SK-N-SH treated with all-trans-retinoic acid at 6 μM for 48 hours (cell line): ENCODE results near the gene ASB2.
A peak's percentile ranks its signal among the peaks of the same experiment; 100 is the strongest.

Source experiments
- ARNTL ChIP-seq: fragments of 450-650 bp; formaldehyde crosslinking; IDR thresholded peaks from 2 replicates; pipeline ENCODE4 v1.5.0; 2020; ENCODE audit warnings: low read depth, mild to moderate bottlenecking, moderate library complexity, borderline replicate concordance
- CSDC2 ChIP-seq: fragments of 250-450 bp; sonication (Bioruptor Pico); IDR thresholded peaks from 2 replicates; pipeline ENCODE4 v1.5.0; 2020; ENCODE audit warnings: mild to moderate bottlenecking, moderate library complexity
- CSRNP3 ChIP-seq: fragments of 250-450 bp; sonication (Bioruptor Pico); IDR thresholded peaks from 2 replicates; pipeline ENCODE4 v1.5.1; 2021; ENCODE audit warnings: mild to moderate bottlenecking, moderate library complexity
- PATZ1 ChIP-seq: fragments of 250-450 bp; sonication (Bioruptor Pico); IDR thresholded peaks from 2 replicates; pipeline ENCODE4 v1.8.0; 2020; ENCODE audit warnings: mild to moderate bottlenecking, moderate library complexity, borderline replicate concordance
- PPARA ChIP-seq: fragments of 250-450 bp; sonication (Bioruptor Pico); IDR thresholded peaks from 2 replicates; pipeline ENCODE4 v1.5.0; 2020; ENCODE audit warnings: mild to moderate bottlenecking, borderline replicate concordance
- RARB ChIP-seq: fragments of 250-450 bp; sonication (Bioruptor Pico); IDR thresholded peaks from 2 replicates; pipeline ENCODE4 v1.8.0; 2021; ENCODE audit warnings: mild to moderate bottlenecking, moderate library complexity
- TOX ChIP-seq: fragments of 250-450 bp; sonication (Bioruptor Pico); IDR thresholded peaks from 2 replicates; pipeline ENCODE4 v1.8.0; 2021; ENCODE audit warnings: mild to moderate bottlenecking, moderate library complexity, borderline replicate concordance
- TSHZ2 ChIP-seq: fragments of 250-450 bp; sonication (Bioruptor Pico); IDR thresholded peaks from 2 replicates; pipeline ENCODE4 v1.5.0; 2020; ENCODE audit warnings: mild to moderate bottlenecking, moderate library complexity
- ZFP3 ChIP-seq: fragments of 250-450 bp; sonication (Bioruptor Pico); IDR thresholded peaks from 2 replicates; pipeline ENCODE4 v1.5.0; 2020; ENCODE audit warnings: mild to moderate bottlenecking, moderate library complexity
- ZFP30 ChIP-seq: fragments of 450-650 bp; formaldehyde crosslinking; IDR thresholded peaks from 2 replicates; pipeline ENCODE4 v1.5.0; 2022; ENCODE audit warnings: mild to moderate bottlenecking, moderate library complexity

- no peak for TF ChIP-seq ZFP30
- no peak for TF ChIP-seq PATZ1 (CRISPR knock-in tag)
- no peak for TF ChIP-seq TSHZ2 (CRISPR knock-in tag)
- no peak for TF ChIP-seq CSRNP3 (CRISPR knock-in tag)
- no peak; the same call in 1 of the 2 replicates for TF ChIP-seq TOX (CRISPR knock-in tag)
- no peak for TF ChIP-seq ARNTL (CRISPR knock-in tag)
- TF ChIP-seq RARB, result no peak
- TF ChIP-seq ZFP3 (CRISPR knock-in tag), result 0 out of 2 replicates have a peak, but pooled peaks have one; percentile 38
- no peak for TF ChIP-seq CSDC2 (CRISPR knock-in tag)
- TF ChIP-seq PPARA, result no peak
These were observed 18.7 kb upstream of the ASB2 start for GRCh38 chr14:93994919-93995682.
